Eye (tissue), 1 donor: ENCODE data around the gene RCC2.

Experiments
- DNase-seq: peaks from one replicate; pipeline ENCODE4 v3.0.0-alpha.2; 2015

Gene RCC2

GRCh38 chr1:17441265-17441992 lies 2.0 kb upstream of the RCC2 start:
- DNase-seq, result peak; percentile 32

GRCh38 chr1:17440827-17441168 lies 1.3 kb upstream of the RCC2 start:
- DNase-seq, result no peak

- peak; percentile 48 for DNase-seq
Observed at GRCh38 chr1:17440074-17440826, 773 bp upstream of the RCC2 start.

- peak; percentile 67 for DNase-seq
Observed at GRCh38 chr1:17438318-17439249, 893 bp downstream of the RCC2 start.

GRCh38 chr1:17437580-17438317 lies 1.7 kb downstream of the RCC2 start:
- DNase-seq, result peak; percentile 76

GRCh38 chr1:17437260-17437579 lies 2.3 kb downstream of the RCC2 start:
- DNase-seq, result no peak

GRCh38 chr1:17436380-17437174 lies 2.9 kb downstream of the RCC2 start:
- DNase-seq, result no peak

- DNase-seq, result no peak
Observed at GRCh38 chr1:17434601-17435000, 4.9 kb downstream of the RCC2 start.

GRCh38 chr1:17434016-17434415 lies 5.5 kb downstream of the RCC2 start:
- DNase-seq, result no peak

- DNase-seq, result no peak
Observed at GRCh38 chr1:17433261-17433660, 6.2 kb downstream of the RCC2 start.

GRCh38 chr1:17432412-17432811 lies 7.1 kb downstream of the RCC2 start:
- no peak for DNase-seq

GRCh38 chr1:17429183-17429582 lies 10.3 kb downstream of the RCC2 start:
- DNase-seq, result no peak

GRCh38 chr1:17427696-17428660 lies 11.5 kb downstream of the RCC2 start:
- no peak for DNase-seq

- no peak for DNase-seq
Observed at GRCh38 chr1:17425806-17426600, 13.5 kb downstream of the RCC2 start.

GRCh38 chr1:17423781-17424245 lies 15.7 kb downstream of the RCC2 start:
- no peak for DNase-seq

GRCh38 chr1:17422461-17422860 lies 17.0 kb downstream of the RCC2 start:
- no peak for DNase-seq

GRCh38 chr1:17420391-17420918 lies 19.0 kb downstream of the RCC2 start:
- DNase-seq, result no peak

GRCh38 chr1:17419626-17420328 lies 19.7 kb downstream of the RCC2 start:
- peak; percentile 81 for DNase-seq

- DNase-seq, result no peak
Observed at GRCh38 chr1:17416389-17416788, 23.1 kb downstream of the RCC2 start.
